HG03066 (cell line): ENCODE data around the gene EPHB3.
A peak's percentile ranks its signal among the peaks of the same experiment; 100 is the strongest.

Experiments used
- ATAC-seq: cut with Tn5 transposase; IDR thresholded peaks from one replicate; pipeline ENCODE4 v1.9.1; 2021; ENCODE audit warnings: low read depth; ENCODE audit not compliant: unreplicated experiment

The EPHB3 gene

DNA sequence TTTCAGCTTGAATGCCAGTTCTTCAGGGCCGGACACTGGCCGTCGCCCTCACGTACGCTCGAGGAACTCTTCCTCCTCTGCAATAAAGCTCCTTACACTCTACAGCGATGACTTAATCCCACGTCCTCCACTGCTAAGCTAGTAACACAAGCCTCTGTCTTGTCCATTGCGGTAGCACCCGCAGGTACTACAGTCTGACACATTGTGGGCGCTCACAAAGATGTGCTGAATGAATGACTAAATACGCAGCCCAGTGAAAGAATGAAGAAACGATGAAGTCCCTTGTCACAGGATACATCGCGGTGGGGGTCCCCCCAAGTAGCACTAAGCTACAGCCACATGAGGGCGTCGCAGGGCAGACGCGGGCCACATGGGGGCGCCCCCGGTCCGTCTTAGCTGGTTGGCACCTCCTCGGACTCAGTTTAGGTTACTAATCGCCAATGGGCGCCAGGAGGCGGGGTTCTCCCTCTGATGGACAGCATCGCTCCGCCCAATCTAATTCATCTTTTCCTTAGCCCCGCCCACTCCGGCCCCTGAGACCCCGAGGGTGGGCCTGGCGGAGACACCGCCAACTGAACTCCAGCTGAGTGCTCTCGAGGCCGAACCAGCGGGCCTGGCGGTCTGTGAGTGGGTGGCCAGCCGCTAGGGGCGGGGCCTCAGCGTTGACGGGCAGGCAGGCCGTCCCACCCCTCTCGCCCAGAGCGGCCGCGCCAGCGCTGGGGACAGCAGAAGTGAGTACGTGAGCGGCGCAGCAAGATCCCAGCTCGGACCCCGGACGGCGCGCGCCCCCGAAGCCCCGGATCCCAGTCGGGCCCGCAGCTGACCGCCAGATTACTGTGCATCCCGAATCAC is at the start of gene EPHB3:
TSS of gene EPHB3 (plus strand) at position 725 of the 852 bp plus-strand sequence. CDS start 451 bp downstream, outside the sequence.
- peak; percentile 81 for ATAC-seq

DNA sequence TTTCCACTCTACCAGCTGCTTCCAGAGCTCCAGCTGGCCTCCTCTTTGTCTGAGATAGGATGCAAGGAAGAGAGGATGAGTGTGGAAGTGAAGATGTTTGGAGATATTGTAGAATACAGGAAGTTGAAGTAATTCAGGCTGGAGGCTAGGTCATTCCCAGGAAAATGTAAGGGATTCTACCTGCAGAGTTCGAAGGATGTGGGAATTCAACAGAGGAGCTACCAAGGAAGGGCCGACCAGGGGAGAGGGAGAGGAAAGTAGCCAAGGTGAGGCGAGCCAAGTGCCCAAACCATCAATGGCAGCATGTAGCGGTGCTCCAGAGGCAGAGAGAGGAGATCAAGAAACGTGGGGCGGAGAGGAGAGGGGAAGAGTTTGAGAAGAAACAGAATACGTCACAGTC is 49.0 kb upstream of the EPHB3 start:
- no peak for ATAC-seq

DNA sequence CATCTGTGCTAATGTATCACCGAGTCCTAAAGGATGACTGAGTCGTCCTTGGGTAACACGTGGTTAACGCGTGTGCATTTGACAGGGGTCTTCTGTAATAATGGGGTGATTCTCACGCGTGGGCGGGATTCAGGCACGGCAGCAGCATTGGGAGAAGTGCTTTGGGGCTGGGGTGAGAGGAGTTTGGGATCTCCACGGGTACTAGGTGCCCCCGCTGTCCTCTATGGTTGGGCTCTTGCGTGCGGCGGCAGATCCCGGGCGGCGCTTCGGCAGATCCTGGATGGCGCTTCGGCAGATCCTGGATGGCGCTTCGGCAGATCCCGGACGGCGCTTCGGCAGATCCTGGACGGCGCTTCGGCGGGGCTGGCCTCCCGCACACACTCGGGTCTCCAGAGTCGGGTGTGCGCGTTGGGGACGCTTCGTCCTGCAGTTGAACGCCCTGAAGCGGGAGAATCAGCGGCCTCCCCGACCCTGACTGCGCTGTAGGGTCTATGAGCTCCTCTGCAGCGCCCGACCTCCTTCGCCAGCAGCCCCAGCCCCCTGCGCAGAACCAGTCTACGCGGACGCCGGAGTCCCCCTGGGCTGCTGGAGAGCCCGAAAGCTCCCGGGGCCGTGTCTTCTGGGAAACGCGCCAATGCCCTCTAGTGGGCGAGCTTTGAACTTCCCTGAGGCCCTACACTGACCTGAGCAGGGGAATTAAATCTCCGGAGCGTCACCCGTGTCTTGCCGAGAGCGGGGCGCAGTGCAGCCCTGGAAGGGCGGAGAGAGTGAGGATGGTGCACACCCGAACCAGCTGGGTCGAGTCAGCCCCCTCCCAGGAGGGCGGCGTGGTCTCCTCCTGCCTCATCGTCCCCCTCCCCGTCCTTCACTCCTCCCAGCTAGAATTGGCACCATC is 48.1 kb upstream of the EPHB3 start:
- peak; percentile 91 for ATAC-seq

DNA sequence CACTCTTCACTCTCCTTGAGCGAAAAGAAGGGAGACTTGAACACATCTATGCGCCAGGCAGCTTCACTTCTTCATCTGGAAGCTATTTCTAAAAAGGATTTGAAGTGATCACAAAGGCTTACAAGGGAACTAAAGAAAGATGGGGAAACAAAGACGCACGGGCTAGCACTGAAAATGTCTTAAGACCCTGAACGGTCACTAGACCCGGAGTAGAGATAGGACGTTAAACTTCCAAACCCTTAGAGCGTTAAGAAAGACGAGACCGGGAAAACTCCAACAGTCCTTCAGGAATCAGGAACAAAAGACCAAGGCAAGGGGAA is 47.5 kb upstream of the EPHB3 start:
- no peak for ATAC-seq

DNA sequence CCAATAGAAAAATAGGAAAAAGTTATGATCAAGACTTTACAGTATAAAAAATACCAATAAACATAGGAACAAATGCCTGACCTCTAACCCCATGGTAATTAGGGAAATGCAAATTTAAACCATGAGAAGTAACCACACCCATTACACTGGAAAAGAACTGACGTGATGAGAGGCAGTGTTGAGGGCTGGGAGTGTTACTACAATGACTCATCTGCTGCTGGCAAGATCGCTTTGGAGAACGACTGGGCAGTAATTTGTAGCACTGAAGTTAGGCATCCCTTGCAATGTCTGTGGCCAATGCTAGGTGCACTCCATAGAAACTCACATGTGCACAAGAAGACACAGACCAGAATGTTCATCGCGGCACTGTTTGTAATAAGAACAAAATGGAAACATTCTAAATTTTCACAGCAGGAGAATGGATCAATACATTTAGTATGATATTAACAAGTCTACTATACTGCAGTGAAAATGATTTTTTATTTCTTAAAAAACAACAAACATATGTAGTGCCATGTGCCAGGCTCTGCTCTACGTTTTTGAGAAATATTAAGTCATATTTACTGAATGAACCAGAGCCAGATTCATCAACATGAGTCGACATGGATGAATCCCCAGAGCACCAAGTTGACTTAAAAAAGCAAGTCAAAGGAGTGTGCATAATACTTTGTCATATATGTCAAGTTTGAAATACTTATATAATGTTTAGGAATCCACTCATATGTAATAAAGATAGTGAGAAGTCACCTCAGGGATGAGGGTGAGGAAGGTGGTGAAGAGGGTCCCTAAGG is 37.6 kb upstream of the EPHB3 start:
- no peak for ATAC-seq

DNA sequence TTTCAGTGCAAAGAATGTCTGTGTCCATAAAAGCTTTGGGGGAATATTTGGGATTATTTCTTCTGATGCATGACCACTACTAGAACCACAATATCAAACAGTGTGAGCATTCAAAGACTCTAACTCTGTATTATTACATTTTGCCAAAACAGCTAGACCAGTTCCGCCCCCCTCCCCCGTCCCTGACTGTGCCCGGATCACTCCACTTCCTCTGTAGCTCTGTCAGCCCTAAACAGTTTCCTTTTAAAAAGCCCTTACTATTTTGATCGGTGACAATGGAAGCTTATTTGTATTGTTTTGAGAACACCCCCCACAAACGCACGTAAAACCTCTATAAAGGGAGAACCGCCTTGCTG is 36.6 kb upstream of the EPHB3 start:
- ATAC-seq, result no peak

DNA sequence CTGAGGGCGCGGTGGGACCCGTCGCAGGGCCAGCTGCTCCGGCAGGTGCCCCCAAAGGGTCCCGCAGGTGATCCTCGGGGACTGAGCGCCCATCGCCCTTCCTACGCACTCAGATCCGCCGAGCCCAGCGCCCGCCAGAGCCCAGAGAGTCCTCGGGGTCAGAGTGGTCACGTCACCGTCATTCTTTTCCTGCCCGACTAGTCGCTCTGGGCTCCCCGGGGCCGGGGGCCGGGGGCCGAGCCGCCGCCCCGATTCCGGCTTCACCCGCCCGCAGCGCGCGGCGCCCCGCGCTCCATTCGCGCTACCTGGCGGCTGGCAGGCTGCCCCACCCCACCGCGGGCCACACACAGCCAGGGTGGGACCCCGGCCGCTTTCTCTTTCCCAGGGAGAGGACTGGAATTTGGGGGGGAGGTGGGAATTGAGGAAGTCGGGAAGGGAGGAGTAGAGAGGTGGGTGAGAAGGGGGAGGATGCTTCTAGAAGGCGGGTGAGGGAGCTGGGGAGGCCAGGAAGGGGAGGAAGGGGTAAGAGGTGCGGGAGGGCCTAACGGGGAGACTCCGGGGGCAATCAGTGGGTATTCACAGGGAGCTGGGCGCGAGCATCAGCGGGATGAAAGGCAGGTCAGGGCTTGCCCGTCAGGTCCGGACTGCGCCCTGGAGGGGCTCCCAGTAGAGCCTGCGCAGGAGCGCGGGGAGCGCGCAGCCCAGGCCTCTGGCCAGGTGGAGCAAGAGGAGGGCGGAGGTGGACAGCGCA is 36.1 kb upstream of the EPHB3 start:
- ATAC-seq, result no peak

DNA sequence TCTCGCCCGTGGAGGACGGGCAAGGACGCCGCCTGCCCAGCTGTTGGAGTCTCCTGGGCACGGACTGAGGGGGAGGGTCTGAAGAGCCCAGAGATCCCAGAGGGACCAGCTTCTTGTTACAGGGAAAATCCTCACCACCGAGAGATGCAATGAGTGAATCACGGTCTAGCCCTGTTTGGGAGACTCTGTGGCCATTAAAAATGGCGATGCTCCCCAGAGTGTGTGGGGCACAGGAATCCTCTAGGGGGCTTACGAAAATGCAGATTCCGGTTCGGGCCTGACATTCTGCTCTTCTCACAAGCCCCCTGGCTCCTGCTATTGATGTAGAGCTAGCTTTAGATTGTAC is 35.5 kb upstream of the EPHB3 start:
- no peak for ATAC-seq

DNA sequence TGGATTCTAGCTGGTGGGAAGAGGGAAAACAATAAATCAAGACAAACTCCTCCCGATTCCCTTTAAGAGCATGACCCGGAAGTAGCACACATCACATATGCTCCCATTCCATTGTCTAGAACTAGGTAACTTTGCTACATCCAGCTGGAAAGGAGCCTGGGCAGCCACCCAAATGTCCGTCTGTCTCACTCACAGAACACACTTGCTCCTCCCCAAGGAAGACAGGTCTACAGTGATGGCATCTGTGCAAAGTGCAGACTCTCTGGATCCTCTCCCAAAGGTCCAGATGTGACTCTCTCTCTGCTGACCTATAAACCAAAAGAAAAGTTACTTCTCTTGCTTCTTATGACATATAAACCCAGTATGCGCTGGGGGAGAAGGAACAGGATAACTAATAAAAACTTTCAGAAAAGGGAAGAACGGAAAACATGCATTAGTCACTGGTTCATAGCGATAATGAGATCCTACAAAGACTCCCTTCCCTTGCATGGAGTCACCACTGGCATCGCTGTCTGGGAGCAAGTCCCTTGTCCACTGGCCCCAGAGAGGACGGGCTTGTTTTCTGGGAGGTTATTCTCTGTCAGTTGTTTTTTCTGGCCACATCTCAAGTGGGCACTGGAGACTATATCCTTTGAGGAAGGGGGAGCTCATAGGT is 29.8 kb upstream of the EPHB3 start:
- ATAC-seq, result no peak

DNA sequence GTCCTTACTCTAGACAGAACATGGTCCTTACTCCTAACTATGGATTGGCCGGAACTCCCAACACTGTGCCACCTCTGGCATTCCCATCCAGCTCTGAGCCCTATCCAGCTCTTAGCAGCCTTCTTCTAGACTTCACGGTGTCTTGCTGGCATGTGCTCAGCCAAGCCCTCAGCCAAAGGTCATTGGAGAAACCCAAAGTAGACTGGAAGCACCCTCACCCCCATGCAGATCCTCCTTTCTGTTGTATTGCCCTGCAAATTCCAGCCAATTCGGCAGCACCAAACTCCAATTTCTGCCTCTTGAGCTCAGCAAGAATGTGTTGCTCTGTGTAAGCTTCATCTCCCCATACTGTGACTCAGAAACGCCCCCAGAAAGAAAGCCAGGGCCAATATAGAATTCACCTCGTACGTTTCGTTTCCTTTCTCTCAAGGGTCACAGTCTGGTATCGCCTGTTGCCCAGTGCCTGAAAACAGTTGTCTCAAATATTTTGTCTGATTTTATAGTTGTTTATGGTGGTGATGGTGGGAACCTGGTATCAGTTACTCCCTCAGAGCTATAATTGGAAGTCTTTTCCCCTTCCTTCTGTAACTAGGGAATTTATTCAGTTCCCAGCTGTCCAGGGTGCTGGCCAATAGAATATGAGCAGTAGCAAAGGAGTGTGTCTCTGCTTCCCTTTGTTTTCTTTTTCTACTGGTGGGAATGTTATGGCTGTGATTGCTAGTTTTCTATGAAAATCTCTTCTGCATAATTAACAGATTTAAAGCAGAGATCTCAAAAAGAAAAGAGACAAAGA is 28.4 kb upstream of the EPHB3 start:
- no peak for ATAC-seq

DNA sequence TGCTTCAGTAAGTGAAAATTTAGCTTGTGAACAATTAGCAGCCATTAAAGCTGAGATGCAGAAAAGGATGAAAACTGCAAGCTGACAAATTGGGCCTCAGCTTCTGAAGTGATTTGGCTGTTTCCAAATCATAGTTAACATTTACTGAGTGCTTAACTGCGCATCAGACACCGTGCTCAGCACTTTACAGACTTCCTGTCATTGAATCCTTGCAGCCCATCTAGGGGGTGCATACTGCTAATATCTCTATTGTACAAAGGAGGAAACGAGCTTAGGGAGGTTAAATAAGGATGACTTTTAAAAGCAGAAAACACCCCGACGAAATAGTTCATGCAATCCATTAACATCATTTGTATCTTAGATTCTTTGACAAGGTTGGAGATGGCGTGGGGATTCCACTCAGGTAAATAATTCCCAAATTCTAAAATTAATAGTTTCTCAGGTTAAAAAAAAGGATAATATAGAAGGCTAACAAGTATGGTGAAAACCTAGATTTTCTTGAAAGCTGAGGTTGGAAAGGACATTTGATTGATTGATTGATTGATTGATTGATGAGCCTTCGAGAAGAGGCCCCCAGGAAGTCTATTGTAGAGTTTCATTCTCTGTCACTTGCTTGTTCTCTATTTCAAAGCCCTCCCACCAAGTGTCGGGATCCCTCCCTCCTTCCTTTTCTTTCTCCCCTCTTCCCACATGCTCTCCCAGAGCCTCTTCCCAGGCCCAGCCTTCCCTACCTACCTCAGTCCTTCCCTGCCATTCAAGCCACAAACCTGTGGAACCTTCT is 23.5 kb upstream of the EPHB3 start:
- ATAC-seq, result no peak

DNA sequence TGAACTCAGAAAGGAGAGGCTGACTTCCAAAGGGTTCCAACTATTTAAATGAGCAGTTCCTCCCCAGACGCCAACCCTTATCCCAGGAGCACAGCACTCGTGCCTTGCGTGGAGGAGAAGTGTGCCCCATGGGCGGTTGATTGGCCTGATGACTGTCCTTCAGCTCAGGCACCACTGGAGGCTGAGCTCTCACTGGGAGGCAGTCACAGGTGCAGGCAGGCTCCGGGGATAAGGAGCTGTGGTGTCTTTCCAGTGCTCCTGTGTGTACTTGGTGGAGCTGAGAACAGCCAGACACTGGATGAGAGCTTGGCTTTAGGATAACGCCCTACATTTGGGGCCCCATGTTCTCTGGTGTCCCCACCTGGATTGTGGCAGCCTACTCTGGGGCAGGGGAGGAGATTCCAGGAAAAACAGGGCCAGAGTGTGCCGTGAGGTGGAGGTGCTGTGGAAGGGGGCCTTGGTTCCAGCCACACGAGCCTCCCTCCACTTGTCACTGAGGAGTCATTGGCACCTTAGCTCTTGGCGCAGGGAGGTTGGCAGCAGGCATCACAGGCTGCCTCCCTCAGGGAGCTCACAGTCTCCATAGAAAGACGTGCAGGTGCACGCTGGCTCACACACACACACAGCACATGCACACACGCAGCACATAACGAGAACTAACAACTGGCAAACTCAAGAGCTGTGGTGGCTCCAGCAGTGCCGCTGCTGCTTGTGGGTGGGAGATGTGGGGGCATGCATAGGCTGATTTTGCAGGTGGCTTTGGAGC is 22.7 kb upstream of the EPHB3 start:
- no peak for ATAC-seq

DNA sequence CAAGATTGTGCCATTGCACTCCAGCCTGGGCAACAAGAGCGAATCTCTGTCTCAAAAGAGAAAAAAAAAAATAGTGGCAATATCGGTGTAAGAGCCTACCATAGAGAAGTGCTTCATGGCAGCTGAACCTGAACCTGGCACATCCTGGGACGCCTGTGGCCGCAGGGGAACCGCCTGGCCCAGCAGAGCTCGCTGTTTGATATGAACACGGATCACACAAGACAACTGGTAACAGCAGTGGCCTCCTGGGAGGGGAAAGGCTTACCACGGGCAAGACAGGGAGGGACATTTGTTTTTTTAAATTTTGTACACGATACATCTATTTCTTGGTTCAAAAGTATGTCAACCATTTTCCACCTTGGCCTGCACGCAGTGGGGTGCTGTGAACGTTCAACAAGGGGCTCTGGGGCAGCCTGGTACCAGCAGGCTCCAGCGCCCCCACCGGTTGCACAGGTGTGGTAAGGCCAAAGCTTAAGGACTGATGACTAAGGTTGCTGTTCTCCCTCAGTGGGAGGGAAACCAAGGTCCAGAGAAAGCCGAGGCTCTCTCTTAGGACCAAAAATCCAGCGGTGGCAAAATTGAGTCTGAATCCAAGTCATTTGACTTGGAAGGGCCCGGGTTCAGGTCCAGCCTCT is 21.7 kb upstream of the EPHB3 start:
- no peak for ATAC-seq

DNA sequence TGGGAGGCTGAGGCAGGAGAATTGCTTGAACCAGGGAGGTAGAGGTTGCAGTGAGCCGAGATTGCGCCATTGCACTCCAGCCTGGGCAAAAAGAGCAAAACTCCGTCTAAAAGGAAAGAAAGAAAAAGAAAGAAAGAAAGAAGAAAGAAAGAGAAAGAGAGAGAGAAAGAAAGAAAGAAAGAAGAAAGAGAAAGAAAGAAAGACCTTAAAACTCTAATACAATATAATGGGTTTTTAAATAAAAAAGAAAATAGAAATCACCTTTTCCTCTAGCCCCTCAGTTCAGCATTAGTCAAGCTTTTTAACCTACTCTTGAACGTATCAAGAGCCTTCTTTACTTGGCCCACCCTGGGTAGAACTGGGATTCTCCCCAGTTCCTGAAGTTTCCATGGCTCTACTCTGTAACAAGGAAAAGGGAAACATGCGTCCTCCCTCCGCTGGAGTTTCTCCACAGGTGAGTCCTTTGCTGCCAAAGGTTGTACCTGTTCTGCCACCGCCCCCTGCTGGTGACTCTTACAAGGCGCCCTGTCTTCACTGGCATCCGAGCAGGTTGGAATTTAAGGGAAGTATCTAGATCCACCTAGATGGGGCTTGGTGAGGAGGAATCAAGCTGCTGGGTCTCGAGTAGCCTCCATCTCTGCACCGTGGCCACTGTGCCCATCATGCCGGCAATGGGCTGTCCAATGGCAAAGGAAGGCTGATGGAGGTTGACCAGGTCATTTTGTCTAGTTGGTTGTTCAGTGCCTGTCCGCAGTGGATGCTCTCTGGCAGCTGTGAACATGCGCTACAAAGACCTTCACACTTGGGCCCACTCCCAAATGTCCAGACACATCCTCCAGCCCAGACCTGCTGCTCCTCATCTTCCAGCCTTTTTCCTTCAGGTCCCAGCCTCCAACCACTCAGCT is 20.6 kb upstream of the EPHB3 start:
- no peak for ATAC-seq

DNA sequence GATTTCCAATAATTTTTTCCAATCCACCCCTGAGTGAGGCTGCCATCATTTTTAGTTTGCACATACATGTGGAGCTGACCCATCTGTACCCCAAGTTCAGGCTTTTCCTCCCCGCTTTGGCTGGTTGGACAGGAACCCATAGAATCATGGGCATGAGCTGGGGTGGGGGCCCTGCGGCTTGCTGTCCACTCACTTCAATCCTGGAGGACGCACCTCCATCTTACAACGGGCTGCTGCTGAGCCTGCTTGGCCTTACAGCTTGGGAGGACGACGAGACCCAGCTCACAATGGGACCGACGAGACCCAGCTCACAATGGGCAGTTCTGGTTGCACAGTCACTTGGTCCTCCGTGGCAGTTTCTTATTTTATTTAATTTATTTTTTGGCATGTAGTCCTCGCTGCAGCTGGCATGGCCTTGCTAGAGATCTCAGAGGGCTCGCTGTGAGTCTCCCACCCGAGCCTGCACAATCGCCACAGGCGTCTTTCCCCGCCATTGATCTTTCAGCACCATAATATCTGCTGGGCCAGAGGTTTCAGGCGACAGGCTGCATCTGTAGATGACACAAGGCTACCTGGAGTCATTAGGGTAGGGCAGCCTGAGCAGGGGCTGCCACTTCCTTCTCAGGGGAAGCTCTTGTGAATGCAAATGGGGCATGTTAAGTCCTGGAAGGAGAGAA is 19.6 kb upstream of the EPHB3 start:
- no peak for ATAC-seq

DNA sequence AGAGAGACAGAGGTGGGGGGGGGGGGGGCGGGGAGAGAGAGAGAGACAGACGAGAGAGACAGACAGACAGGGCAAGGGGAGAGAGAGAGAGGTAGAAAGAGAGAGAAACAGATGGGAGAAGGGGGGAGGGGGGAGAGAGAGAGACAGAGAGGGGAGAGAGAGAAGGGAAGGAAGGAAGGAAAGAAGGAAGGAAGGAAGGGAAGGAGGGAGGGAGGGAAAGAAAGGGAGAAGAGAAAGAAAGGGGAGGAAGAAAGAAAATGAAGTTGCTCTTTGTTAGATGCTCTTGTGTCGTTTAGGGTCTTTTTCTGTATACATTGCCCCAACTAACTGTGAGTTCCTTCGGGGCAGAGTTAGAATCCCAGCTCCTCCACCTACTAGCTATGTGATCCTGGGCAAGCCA is 19.0 kb upstream of the EPHB3 start:
- ATAC-seq, result no peak
